ENCODE measurements around the gene NTN5.
A peak's percentile ranks its signal among the peaks of the same experiment; 100 is the strongest.
"Not testable (repeated sequence)": the region's sequence is repeated elsewhere in the genome, so short reads cannot be mapped to it uniquely, and the experiment has no call there.

NTN5 gene

GRCh38 chr19:48696353-48697010 is 23.7 kb upstream of the NTN5 start:
- DNase-seq (ENCODE audit: low spot score) = peak; percentile 25

- no peak for DNase-seq (ENCODE audit: low spot score)
These were observed 23.0 kb upstream of the NTN5 start, which contains the start of gene FUT2 for GRCh38 chr19:48695743-48696352. FUT2 (plus strand) TSS chr19:48695971; CDS start chr19:48702957, 6,986 bp downstream.

- not testable (repeated sequence) for DNase-seq (ENCODE audit: low spot score)
These were observed 20.8 kb upstream of the NTN5 start for GRCh38 chr19:48693629-48694028.

GRCh38 chr19:48689449-48689848 is 16.6 kb upstream of the NTN5 start:
- no peak for DNase-seq (ENCODE audit: low spot score)

GRCh38 chr19:48687776-48688175 is 15.0 kb upstream of the NTN5 start:
- DNase-seq (ENCODE audit: low spot score) = no peak

- DNase-seq (ENCODE audit: low spot score) = not testable (repeated sequence)
These were observed 13.8 kb upstream of the NTN5 start for GRCh38 chr19:48686637-48687036.

GRCh38 chr19:48686088-48686487 is 13.3 kb upstream of the NTN5 start:
- DNase-seq (ENCODE audit: low spot score) = no peak

- DNase-seq (ENCODE audit: low spot score) = peak; percentile 56
These were observed 12.8 kb upstream of the NTN5 start for GRCh38 chr19:48685583-48685982.

GRCh38 chr19:48683349-48683748 is 10.5 kb upstream of the NTN5 start:
- no peak for DNase-seq (ENCODE audit: low spot score)

GRCh38 chr19:48681127-48681470 is 8.3 kb upstream of the NTN5 start:
- DNase-seq (ENCODE audit: low spot score) = peak; percentile 74

GRCh38 chr19:48680436-48681126 is 7.8 kb upstream of the NTN5 start:
- no peak for DNase-seq (ENCODE audit: low spot score)

- not testable (repeated sequence) for DNase-seq (ENCODE audit: low spot score)
These were observed 7.2 kb upstream of the NTN5 start for GRCh38 chr19:48680006-48680405.

GRCh38 chr19:48678201-48678600 is 5.4 kb upstream of the NTN5 start:
- no peak for DNase-seq (ENCODE audit: low spot score)

- no peak for DNase-seq (ENCODE audit: low spot score)
These were observed 4.1 kb upstream of the NTN5 start for GRCh38 chr19:48676887-48677286.

GRCh38 chr19:48676487-48676886 is 3.7 kb upstream of the NTN5 start:
- no peak for DNase-seq (ENCODE audit: low spot score)

GRCh38 chr19:48674921-48675824 is 2.4 kb upstream of the NTN5 start:
- peak; percentile 78 for DNase-seq (ENCODE audit: low spot score)

- DNase-seq (ENCODE audit: low spot score) = no peak
These were observed 1.5 kb upstream of the NTN5 start for GRCh38 chr19:48674216-48674809.

- no peak for DNase-seq (ENCODE audit: low spot score)
These were observed 751 bp upstream of the NTN5 start for GRCh38 chr19:48673436-48674100.

- DNase-seq (ENCODE audit: low spot score) = no peak
These were observed 1.3 kb downstream of the NTN5 start for GRCh38 chr19:48671446-48671995.

- no peak for DNase-seq (ENCODE audit: low spot score)
These were observed 1.9 kb downstream of the NTN5 start for GRCh38 chr19:48670699-48671445.

Measured in kidney tubule cell (primary cell).